ENCODE data around the gene INSL3. TPM values are rescaled to one million over a fixed set of nuclear protein-coding genes. Genes with fewer than 3 reads are reported as not detected.

Gene INSL3
- total RNA-seq, 2 donors from 2014 or later: not detected

- intact Hi-C loops (cut with DNase I): no loop called here
- DNase-seq (peak in 2 of 4 donors; percentile 26 to 41), ATAC-seq (no peak)
- 81 to 90% methylated on average over 3 to 4 of the region's 6 CpGs for WGBS, 2 donors
- peaks cover 46% of the 10 kb centered on the region for H3K4me1 ChIP-seq
- no peak overlapping the region for H3K4me3 ChIP-seq
- H3K36me3 ChIP-seq (replicated peaks in 1 of 2; ENCODE audit: insufficient read depth in 1 of 2, low read depth in 2 of 2): no peaks in the 10 kb centered on the region
- no peaks in the 10 kb centered on the region for H3K27me3 ChIP-seq
- TF ChIP-seq CTCF (IDR thresholded peaks at IDR 0.05) (no peak), POLR2A (IDR thresholded peaks at IDR 0.05) (no peak)
- peak overlapping the region in 3 of 4 donors; percentile 51 to 63 (median 59) for H3K27ac ChIP-seq
- no peaks in the 10 kb centered on the region for H3K9me3 ChIP-seq
Measured at GRCh38 chr19:17796013-17796837, 25.1 kb downstream of the INSL3 start.

- Histone ChIP-seq H3K27ac (peak overlapping the region in 3 of 4 donors; percentile 23 to 63 (median 26)), H3K4me3 (peak overlapping the region in 1 of 2 donors; percentile 2)
- intact Hi-C loops (cut with DNase I): no loop called here
Measured at GRCh38 chr19:17795495-17795856, 25.8 kb downstream of the INSL3 start.

GRCh38 chr19:17794731-17795494 lies 26.4 kb downstream of the INSL3 start, which contains the start of gene B3GNT3:
Gene B3GNT3, plus strand, starts transcription at chr19:17795138. Its CDS starts 12,670 bp downstream, at chr19:17807808.
- intact Hi-C loops (cut with DNase I): no loop called here
- peak within 1 kb of the TSS; percentile 23 to 63 (median 29) for H3K27ac ChIP-seq
- no peaks in the 10 kb centered on the region for H3K27me3 ChIP-seq
- WGBS, 2 donors: 2 to 4% methylated on average over 29 to 50 of the region's 50 CpGs
- ATAC-seq (peak; percentile 54), DNase-seq (peak; percentile 76 to 88 (median 83))
- H3K9me3 ChIP-seq: no peaks in the 10 kb centered on the region
- no peaks in the 10 kb centered on the region for H3K36me3 ChIP-seq (replicated peaks in 1 of 2; ENCODE audit: insufficient read depth in 1 of 2, low read depth in 2 of 2)
- peak within 1 kb of the TSS in 1 of 2 donors; percentile 2 for H3K4me3 ChIP-seq
- peaks cover 59% of the 10 kb centered on the region for H3K4me1 ChIP-seq
- TF ChIP-seq CTCF (IDR thresholded peaks at IDR 0.05) (no peak), POLR2A (IDR thresholded peaks at IDR 0.05) (peak; percentile 19 to 64 (median 40))

More at GRCh38 chr19:17795495-17795856, 25.8 kb downstream of the INSL3 start:
- WGBS, 2 donors: 31 to 46% methylated on average over 8 to 14 of the region's 14 CpGs
- Histone ChIP-seq H3K9me3 (no peaks in the 10 kb centered on the region), H3K36me3 (replicated peaks in 1 of 2; ENCODE audit: insufficient read depth in 1 of 2, low read depth in 2 of 2) (no peaks in the 10 kb centered on the region), H3K27me3 (no peaks in the 10 kb centered on the region), H3K4me1 (peaks cover 54% of the 10 kb centered on the region)
- no peak for DNase-seq
- ATAC-seq: no peak
- TF ChIP-seq CTCF (IDR thresholded peaks at IDR 0.05) (no peak), POLR2A (IDR thresholded peaks at IDR 0.05) (no peak)

GRCh38 chr19:17794412-17794730 lies 26.9 kb downstream of the INSL3 start:
- TF ChIP-seq CTCF (IDR thresholded peaks at IDR 0.05) (no peak), POLR2A (IDR thresholded peaks at IDR 0.05) (no peak)
- H3K27ac ChIP-seq: peak overlapping the region in 1 of 4 donors; percentile 63

More at GRCh38 chr19:17794412-17794730, 26.9 kb downstream of the INSL3 start:
- no peak for DNase-seq
- 26 to 45% methylated on average over 6 to 9 of the region's 9 CpGs for WGBS, 2 donors
- intact Hi-C loops (cut with DNase I): no loop called here
- ATAC-seq: no peak
- Histone ChIP-seq H3K9me3 (no peaks in the 10 kb centered on the region), H3K4me1 (peaks cover 60% of the 10 kb centered on the region), H3K4me3 (no peak overlapping the region), H3K27me3 (no peaks in the 10 kb centered on the region), H3K36me3 (replicated peaks in 1 of 2; ENCODE audit: insufficient read depth in 1 of 2, low read depth in 2 of 2) (no peaks in the 10 kb centered on the region)
